Caco-2 (cell line): Measurements from ENCODE around the gene LATS2. TPM values are rescaled to one million over a fixed set of nuclear protein-coding genes. Genes with fewer than 3 reads are reported as not detected.
"Not testable (repeated sequence)": the region's sequence is repeated elsewhere in the genome, so short reads cannot be mapped to it uniquely, and the experiment has no call there.

Experiments
- BruUV-seq: library from RNA; stranded (reverse); fragments of 400-500 nt; replicated peaks from 2 replicates; lab custom pipeline; 2021; lab: Mats Ljungman, UMichigan
- CTCF ChIA-PET: fragments of 300-600 bp; sonication (Branson Sonifier 250); formaldehyde crosslinking; loops from one replicate; lab custom pipeline; 2022; ENCODE audit warnings: antibody characterized with exemption; lab: Charles Lee
- POLR2A ChIA-PET: fragments of 300-600 bp; sonication (Branson Sonifier 250); formaldehyde crosslinking; loops from one replicate; lab custom pipeline; 2022; ENCODE audit warnings: antibody characterized with exemption; lab: Charles Lee
- DNase-seq, 2 experiments: peaks; one replicate each; pipeline versions ENCODE4 v3.0.0 to v3.0.0-alpha.2; 2020 to 2022
- H3K27me3 ChIP-seq: replicated peaks from 2 replicates; pipeline ENCODE4 v1.6.0; 2011; ENCODE audit warnings: low read length; ENCODE audit not compliant: control insufficient read depth, insufficient read depth
- H3K36me3 ChIP-seq: 2 replicates; pipeline ENCODE4 v1.5.1; 2011; ENCODE audit warnings: low read length; ENCODE audit not compliant: control insufficient read depth, insufficient read depth
- H3K4me1 ChIP-seq: fragments of 250-450 bp; sonication (Bioruptor Pico); 2 replicates; pipeline ENCODE4 v1.5.1; 2020; ENCODE audit warnings: mild to moderate bottlenecking
- H3K4me3 ChIP-seq: 2 replicates; pipeline ENCODE4 v1.5.1; 2011; ENCODE audit warnings: low read depth, mild to moderate bottlenecking, control low read depth, low read length
- H3K9me3 ChIP-seq: fragments of 250-450 bp; sonication (Bioruptor Pico); 2 replicates; pipeline ENCODE4 v1.5.1; 2020; ENCODE audit warnings: mild to moderate bottlenecking, moderate library complexity
- H3K27ac Mint-ChIP-seq: one replicate; pipeline ENCODE4 v1.8.0; 2022; ENCODE audit warnings: mixed read lengths; ENCODE audit not compliant: unreplicated experiment
- H3K27me3 Mint-ChIP-seq: one replicate; pipeline ENCODE4 v1.8.0; 2022; ENCODE audit warnings: mixed read lengths; ENCODE audit not compliant: insufficient read depth, unreplicated experiment
- H3K36me3 Mint-ChIP-seq: one replicate; pipeline ENCODE4 v1.8.0; 2022; ENCODE audit warnings: mild to moderate bottlenecking, mixed read lengths; ENCODE audit not compliant: insufficient read depth, unreplicated experiment
- H3K4me1 Mint-ChIP-seq: one replicate; pipeline ENCODE4 v1.8.0; 2022; ENCODE audit warnings: low read depth, mixed read lengths; ENCODE audit not compliant: unreplicated experiment
- H3K4me3 Mint-ChIP-seq: one replicate; pipeline ENCODE4 v1.8.0; 2022; ENCODE audit warnings: mild to moderate bottlenecking, moderate library complexity, mixed read lengths; ENCODE audit not compliant: unreplicated experiment
- H3K9me3 Mint-ChIP-seq: one replicate; pipeline ENCODE4 v1.8.0; 2022; ENCODE audit warnings: mixed read lengths; ENCODE audit not compliant: unreplicated experiment
- CTCF ChIP-seq, 2 experiments: fragments of 200-600 bp in 1 of 2; IDR thresholded peaks; 1 replicate in 1 of 2; 2 replicates in 1 of 2; pipeline versions ENCODE4 v1.5.1 to v1.8.0; 2011 to 2022; ENCODE audit warnings: antibody characterized with exemption in 1 of 2, control low read depth in 1 of 2, inconsistent platforms in 1 of 2, low read depth in 1 of 2, low read length in 1 of 2, mild to moderate bottlenecking in 1 of 2, moderate library complexity in 1 of 2; ENCODE audit not compliant: insufficient read depth in 1 of 2, severe bottlenecking in 1 of 2, unreplicated experiment in 1 of 2
- intact Hi-C: fragments of 100-400 bp; cut with micrococcal nuclease; formaldehyde crosslinking; loops from one replicate; pipeline ENCODE4 v1.10.0; 2022; ENCODE audit not compliant: unreplicated experiment
- total RNA-seq: library from RNA; stranded (reverse); gene quantifications from 2 replicates; pipeline ENCODE4 v1.2.3, GENCODE V29; 2022

The LATS2 gene
- total RNA-seq, 1 experiment from 2014 or later = 45.6 TPM

DNA sequence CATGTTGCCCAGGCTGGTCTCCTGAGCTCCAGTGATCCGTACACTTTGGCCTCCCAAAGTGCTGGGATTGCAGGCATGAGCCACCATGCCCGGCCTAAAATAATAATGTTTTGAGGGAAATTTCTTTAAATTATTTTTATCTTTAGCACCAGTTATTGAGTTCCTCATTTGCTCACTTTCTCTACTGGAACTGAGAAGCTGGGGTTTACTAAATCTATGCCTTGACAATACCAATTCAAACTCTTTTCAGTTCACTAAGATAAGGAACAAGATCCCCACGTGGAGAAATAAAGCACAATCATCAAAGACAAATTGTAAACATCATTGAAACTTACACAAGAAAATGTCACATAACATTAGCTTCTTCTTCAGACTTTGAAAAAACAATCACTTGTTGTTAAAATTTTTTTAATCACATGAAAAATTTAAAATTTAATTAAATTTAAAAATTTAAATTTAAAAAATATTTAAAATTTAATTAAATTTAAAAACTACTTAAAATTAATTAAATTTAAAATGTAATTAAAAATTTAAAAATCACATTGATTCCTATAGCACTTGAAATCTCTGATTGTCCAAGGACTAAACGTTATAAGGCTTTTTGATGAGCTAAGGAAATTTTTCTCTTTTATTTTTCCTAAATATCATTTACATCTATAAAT is 133.7 kb downstream of the LATS2 start:
- Mint-ChIP-seq H3K27ac (no peak overlapping the region), H3K9me3 (no peaks in the 10 kb centered on the region), H3K36me3 (no peaks in the 10 kb centered on the region), H3K4me3 (no peak overlapping the region), H3K4me1 (peaks cover 9% of the 10 kb centered on the region), H3K27me3 (no peaks in the 10 kb centered on the region)
- CTCF ChIA-PET = no interaction called here
- Histone ChIP-seq H3K4me1 (no peaks in the 10 kb centered on the region), H3K9me3 (no peaks in the 10 kb centered on the region), H3K36me3 (no peaks in the 10 kb centered on the region), H3K4me3 (no peak overlapping the region), H3K27me3 (no peaks in the 10 kb centered on the region)
- POLR2A ChIA-PET = interaction anchor here (0.5 kb wide), 1 partner anchor 361 kb away, joined by 3 read pairs; the partner anchor contains the start of gene IFT88
- no peak for TF ChIP-seq CTCF (IDR thresholded peaks at IDR 0.05; ENCODE audit: insufficient read depth in 1 of 2, low read depth in 1 of 2, low read length in 1 of 2, severe bottlenecking in 1 of 2, unreplicated experiment in 1 of 2)
- BruUV-seq = no TSS peak
- intact Hi-C loops = no loop called here
- DNase-seq = no peak

GRCh38 chr13:20925395-20925790 is 136.0 kb downstream of the LATS2 start:
- H3K27me3 ChIP-seq, H3K27ac Mint-ChIP-seq, H3K36me3 Mint-ChIP-seq, H3K9me3 Mint-ChIP-seq, H3K4me3 ChIP-seq, H3K4me1 Mint-ChIP-seq, H3K27me3 Mint-ChIP-seq, H3K4me3 Mint-ChIP-seq, H3K9me3 ChIP-seq, BruUV-seq, H3K36me3 ChIP-seq, H3K4me1 ChIP-seq: not testable (repeated sequence)
- ChIA-PET POLR2A (interaction anchor here (0.5 to 0.7 kb wide), 3 partner anchors 11 to 143 kb away, joined by 3 read pairs; no protein-coding TSS in a partner anchor), CTCF (interaction anchor here (0.5 to 1.5 kb wide), 13 partner anchors 17 to 740 kb away, joined by 3 to 15 read pairs (median 4); partner anchors contain the start of genes EEF1AKMT1, IL17D, MICU2 and XPO4)
- intact Hi-C loops = loop anchor here (2.0 kb wide), 1 partner anchor 97 kb away; no protein-coding TSS in a partner anchor
- DNase-seq = peak in 1 of 2 experiments; percentile 13

GRCh38 chr13:20924758-20925394 is 136.5 kb downstream of the LATS2 start:
- DNase-seq = peak; percentile 87 to 88
- no peaks in the 10 kb centered on the region for H3K27me3 Mint-ChIP-seq
- TF ChIP-seq CTCF (IDR thresholded peaks at IDR 0.05; ENCODE audit: insufficient read depth in 1 of 2, low read depth in 1 of 2, low read length in 1 of 2, severe bottlenecking in 1 of 2, unreplicated experiment in 1 of 2) = peak; percentile 78 to 91
- no peak overlapping the region for H3K4me3 Mint-ChIP-seq
- H3K9me3 ChIP-seq = no peaks in the 10 kb centered on the region
- intact Hi-C loops = loop anchor here (1.0 to 2.0 kb wide), 3 partner anchors 96 to 430 kb away; no protein-coding TSS in a partner anchor
- H3K4me3 ChIP-seq = no peak overlapping the region
- H3K36me3 ChIP-seq = no peaks in the 10 kb centered on the region
- no peaks in the 10 kb centered on the region for H3K9me3 Mint-ChIP-seq
- BruUV-seq = no TSS peak
- H3K36me3 Mint-ChIP-seq = no peaks in the 10 kb centered on the region
- POLR2A ChIA-PET = interaction anchor here (0.5 to 0.7 kb wide), 3 partner anchors 11 to 142 kb away, joined by 3 read pairs; no protein-coding TSS in a partner anchor
- no peak overlapping the region for H3K27ac Mint-ChIP-seq
- CTCF ChIA-PET = interaction anchor here (0.5 to 1.5 kb wide), 13 partner anchors 17 to 739 kb away, joined by 3 to 15 read pairs (median 4); partner anchors contain the start of genes EEF1AKMT1, IL17D, MICU2 and XPO4
- no peaks in the 10 kb centered on the region for H3K4me1 ChIP-seq
- no peaks in the 10 kb centered on the region for H3K27me3 ChIP-seq
- peaks cover 9% of the 10 kb centered on the region for H3K4me1 Mint-ChIP-seq
